HCT116 (cell line): ENCODE data around the gene MYLK2. TPM values are rescaled to one million over a fixed set of nuclear protein-coding genes. Genes with fewer than 3 reads are reported as not detected.

Experiments used
- ATAC-seq: fragments of 200-7000 bp; cut with Tn5 transposase; 2 replicates; pipeline ENCODE4 v1.9.1; 2020; ENCODE audit warnings: mild to moderate bottlenecking, moderate library complexity
- BruUV-seq: library from RNA; stranded (reverse); fragments of 400-500 nt; replicated peaks from 2 replicates; lab custom pipeline; 2021; lab: Mats Ljungman, UMichigan
- CTCF ChIA-PET: fragments of 300-600 bp; sonication (Branson Sonifier 250); formaldehyde crosslinking; loops from one replicate; lab custom pipeline; 2021; ENCODE audit warnings: antibody characterized with exemption; lab: Charles Lee
- POLR2A ChIA-PET: fragments of 300-600, 350-600 bp; sonication (Branson Sonifier 250); formaldehyde crosslinking; loops from one replicate; lab custom pipeline; 2021; ENCODE audit warnings: antibody characterized with exemption; lab: Charles Lee
- RAD21 ChIA-PET, 2 experiments: fragments of 300-600 bp; sonication (Branson Sonifier 250); formaldehyde crosslinking; loops; one replicate each; lab custom pipeline; 2023; ENCODE audit warnings: low total read pairs in 2 of 2; ENCODE audit not compliant: uncharacterized antibody in 2 of 2, unreplicated experiment in 2 of 2, low non-redundant PET in 1 of 2; lab: Charles Lee
- DNase-seq: peaks from one replicate; pipeline ENCODE4 v3.0.0-alpha.2; 2010; ENCODE audit warnings: low read depth, low spot score
- H2AFZ ChIP-seq: fragments of 200-600 bp; shearing (Covaris generic), sonication (generic); 2 replicates; pipeline ENCODE4 v1.6.1; 2017; ENCODE audit warnings: low read depth, mixed run types, mixed read lengths, antibody characterized with exemption, low read length; ENCODE audit not compliant: poor library complexity, severe bottlenecking
- H3K27ac ChIP-seq: 2 replicates; pipeline ENCODE4 v1.5.1; 2012; ENCODE audit warnings: low read depth, low read length
- H3K27me3 ChIP-seq: fragments of 200-600 bp; sonication (generic); 2 replicates; pipeline ENCODE4 v1.6.1; 2016; ENCODE audit warnings: mixed run types, low read length, mixed read lengths; ENCODE audit not compliant: insufficient read depth
- H3K36me3 ChIP-seq, 2 experiments: fragments of 200-500 bp in 1 of 2; fragments of 200-600 bp in 1 of 2; sonication (Bioruptor generic) in 1 of 2; sonication (generic) in 1 of 2; 2 replicates each; pipeline versions ENCODE4 v1.5.1 to v1.6.1; 2014 to 2016; ENCODE audit warnings: low read length in 2 of 2, inconsistent platforms in 1 of 2, mixed read lengths in 1 of 2, mixed run types in 1 of 2; ENCODE audit not compliant: insufficient read depth in 2 of 2, control insufficient read depth in 1 of 2
- H3K4me1 ChIP-seq, 2 experiments: fragments of 200-600 bp in 1 of 2; sonication (generic) in 1 of 2; 2 replicates each; pipeline versions ENCODE4 v1.5.1 to v1.6.1; 2012 to 2017; ENCODE audit warnings: low read length in 2 of 2, inconsistent platforms in 1 of 2, mild to moderate bottlenecking in 1 of 2, mixed read lengths in 1 of 2, mixed run types in 1 of 2, moderate library complexity in 1 of 2; ENCODE audit not compliant: insufficient read depth in 2 of 2, control insufficient read depth in 1 of 2
- H3K4me2 ChIP-seq: fragments of 200-600 bp; sonication (generic); 2 replicates; pipeline ENCODE4 v1.6.1; 2017; ENCODE audit warnings: mixed run types, low read length, mixed read lengths
- H3K4me3 ChIP-seq, 2 experiments: fragments of 200-600 bp in 1 of 2; sonication (generic) in 1 of 2; replicated peaks in 1 of 2; 2 replicates each; pipeline ENCODE4 v1.5.1; 2011 to 2016; ENCODE audit warnings: low read length in 2 of 2, control low read depth in 1 of 2, low read depth in 1 of 2, mild to moderate bottlenecking in 1 of 2, mixed read lengths in 1 of 2, mixed run types in 1 of 2
- H3K79me2 ChIP-seq: fragments of 200-600 bp; sonication (generic); 2 replicates; pipeline ENCODE4 v1.6.1; 2017; ENCODE audit warnings: mild to moderate bottlenecking, mixed run types, low read length, moderate library complexity, mixed read lengths; ENCODE audit not compliant: insufficient read depth
- H3K9ac ChIP-seq: fragments of 200-600 bp; sonication (generic); 2 replicates; pipeline ENCODE4 v1.6.1; 2016; ENCODE audit warnings: low read length, mixed read lengths
- H3K9me2 ChIP-seq: fragments of 200-600 bp; sonication (generic), shearing (Covaris generic); 2 replicates; pipeline ENCODE4 v1.6.1; 2017; ENCODE audit warnings: mixed run types, mild to moderate bottlenecking, moderate library complexity; ENCODE audit not compliant: insufficient read depth
- H3K9me3 ChIP-seq, 2 experiments: fragments of 200-500 bp in 1 of 2; fragments of 200-600 bp in 1 of 2; sonication (Bioruptor generic) in 1 of 2; sonication (generic) in 1 of 2; 2 replicates each; pipeline ENCODE4 v1.6.1; 2014 to 2017; ENCODE audit warnings: low read length in 2 of 2, mixed read lengths in 2 of 2, inconsistent platforms in 1 of 2, low read depth in 1 of 2, mild to moderate bottlenecking in 1 of 2, mixed run types in 1 of 2, moderate library complexity in 1 of 2; ENCODE audit not compliant: control insufficient read depth in 1 of 2, insufficient read depth in 1 of 2
- H4K20me1 ChIP-seq: fragments of 200-600 bp; sonication (generic), shearing (Covaris generic); 2 replicates; pipeline ENCODE4 v1.6.1; 2017; ENCODE audit warnings: mixed run types, mild to moderate bottlenecking, moderate library complexity; ENCODE audit not compliant: insufficient read depth
- ATF3 ChIP-seq: IDR thresholded peaks from 2 replicates; pipeline ENCODE4 v1.6.1; 2012
- ELF1 ChIP-seq: IDR thresholded peaks from 2 replicates; pipeline ENCODE4 v1.6.1; 2012; ENCODE audit warnings: low read depth, borderline replicate concordance
- EZH2phosphoT487 ChIP-seq: fragments of 200-600 bp; IDR thresholded peaks from 2 replicates; pipeline ENCODE4 v1.6.1; 2018; ENCODE audit warnings: antibody characterized with exemption, borderline replicate concordance
- POLR2A ChIP-seq: IDR thresholded peaks from 2 replicates; pipeline ENCODE4 v1.7.0; 2011; ENCODE audit warnings: borderline replicate concordance; ENCODE audit not compliant: insufficient read depth, insufficient read length; ENCODE audit errors: extremely low read depth
- TCF7L2 ChIP-seq: IDR thresholded peaks from 2 replicates; pipeline ENCODE4 v1.7.0; 2011; ENCODE audit warnings: borderline replicate concordance, inconsistent platforms; ENCODE audit not compliant: insufficient read depth, insufficient read length; ENCODE audit errors: extremely low read depth
- ZNF274 ChIP-seq: fragments of 200-500 bp; sonication (Bioruptor generic); IDR thresholded peaks from 2 replicates; pipeline ENCODE4 v1.6.1; 2014; ENCODE audit warnings: mild to moderate bottlenecking, low read depth, low read length, inconsistent platforms
- intact Hi-C: fragments of 100-400 bp; cut with micrococcal nuclease; formaldehyde crosslinking; loops from 2 replicates; pipeline ENCODE4 v1.10.0; 2022
- total RNA-seq: library from RNA; stranded (reverse); gene quantifications from one replicate; pipeline ENCODE4 v1.2.1, GENCODE V29; 2021; ENCODE audit not compliant: unreplicated experiment
- TF ChIP-seq, protein P1 (sequence below): IDR thresholded peaks from 2 replicates; pipeline ENCODE4 v1.6.1; 2011; ENCODE audit warnings: mild to moderate bottlenecking, low read length, moderate library complexity; ENCODE audit not compliant: insufficient replicate concordance; ENCODE audit errors: extremely low read depth
- TF ChIP-seq, protein P2 (sequence below): IDR thresholded peaks from 2 replicates; pipeline ENCODE4 v1.6.1; 2012; ENCODE audit warnings: low read depth

Gene MYLK2
- total RNA-seq, 1 experiment from 2014 or later, result 0.34 TPM

DNA sequence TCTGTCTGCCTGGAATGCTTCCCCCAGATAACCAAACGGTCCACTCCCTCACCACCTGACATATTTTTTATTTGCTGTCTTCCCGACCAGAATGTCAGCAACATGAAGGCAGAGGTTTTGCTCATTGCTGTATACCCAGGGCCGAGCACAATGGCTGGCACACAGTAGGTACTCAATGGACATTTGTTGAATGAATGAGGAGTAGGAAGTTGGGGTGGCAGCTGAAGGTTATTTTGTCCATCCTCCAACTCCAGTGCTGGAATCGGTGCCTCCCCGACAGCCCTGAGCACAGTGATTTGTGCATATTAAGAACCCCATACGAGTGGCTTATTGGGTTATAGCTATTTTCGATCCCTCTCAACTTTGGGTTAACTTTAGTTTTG, 40.8 kb downstream of the MYLK2 start:
- BruUV-seq, result no TSS peak
- DNase-seq (no peak), ATAC-seq (no peak)
- intact Hi-C loops, result no loop called here
- Histone ChIP-seq H3K4me1 (peaks cover 15 to 20% of the 10 kb centered on the region in 2 experiments; a peak in 3 of 4 replicates), H3K4me3 (no peak overlapping the region), H3K9ac (no peak overlapping the region), H4K20me1 (no peaks in the 10 kb centered on the region), H3K27ac (no peak overlapping the region), H2AFZ (no peak overlapping the region), H3K27me3 (no peaks in the 10 kb centered on the region; the same call in 1 of the 2 replicates), H3K9me2 (no peaks in the 10 kb centered on the region), H3K4me2 (peak overlapping the region; percentile 99), H3K36me3 (no peaks in the 10 kb centered on the region), H3K79me2 (no peaks in the 10 kb centered on the region), H3K9me3 (no peaks in the 10 kb centered on the region)
- no peak for TF ChIP-seq ZNF274
- no peak for TF ChIP-seq TCF7L2
- no peak for TF ChIP-seq EZH2phosphoT487
- no peak for TF ChIP-seq ELF1
- TF ChIP-seq, protein P1, sequence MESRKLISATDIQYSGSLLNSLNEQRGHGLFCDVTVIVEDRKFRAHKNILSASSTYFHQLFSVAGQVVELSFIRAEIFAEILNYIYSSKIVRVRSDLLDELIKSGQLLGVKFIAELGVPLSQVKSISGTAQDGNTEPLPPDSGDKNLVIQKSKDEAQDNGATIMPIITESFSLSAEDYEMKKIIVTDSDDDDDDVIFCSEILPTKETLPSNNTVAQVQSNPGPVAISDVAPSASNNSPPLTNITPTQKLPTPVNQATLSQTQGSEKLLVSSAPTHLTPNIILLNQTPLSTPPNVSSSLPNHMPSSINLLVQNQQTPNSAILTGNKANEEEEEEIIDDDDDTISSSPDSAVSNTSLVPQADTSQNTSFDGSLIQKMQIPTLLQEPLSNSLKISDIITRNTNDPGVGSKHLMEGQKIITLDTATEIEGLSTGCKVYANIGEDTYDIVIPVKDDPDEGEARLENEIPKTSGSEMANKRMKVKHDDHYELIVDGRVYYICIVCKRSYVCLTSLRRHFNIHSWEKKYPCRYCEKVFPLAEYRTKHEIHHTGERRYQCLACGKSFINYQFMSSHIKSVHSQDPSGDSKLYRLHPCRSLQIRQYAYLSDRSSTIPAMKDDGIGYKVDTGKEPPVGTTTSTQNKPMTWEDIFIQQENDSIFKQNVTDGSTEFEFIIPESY, result no peak
- no peak for TF ChIP-seq ATF3
- TF ChIP-seq POLR2A, result no peak
- TF ChIP-seq, protein P2, sequence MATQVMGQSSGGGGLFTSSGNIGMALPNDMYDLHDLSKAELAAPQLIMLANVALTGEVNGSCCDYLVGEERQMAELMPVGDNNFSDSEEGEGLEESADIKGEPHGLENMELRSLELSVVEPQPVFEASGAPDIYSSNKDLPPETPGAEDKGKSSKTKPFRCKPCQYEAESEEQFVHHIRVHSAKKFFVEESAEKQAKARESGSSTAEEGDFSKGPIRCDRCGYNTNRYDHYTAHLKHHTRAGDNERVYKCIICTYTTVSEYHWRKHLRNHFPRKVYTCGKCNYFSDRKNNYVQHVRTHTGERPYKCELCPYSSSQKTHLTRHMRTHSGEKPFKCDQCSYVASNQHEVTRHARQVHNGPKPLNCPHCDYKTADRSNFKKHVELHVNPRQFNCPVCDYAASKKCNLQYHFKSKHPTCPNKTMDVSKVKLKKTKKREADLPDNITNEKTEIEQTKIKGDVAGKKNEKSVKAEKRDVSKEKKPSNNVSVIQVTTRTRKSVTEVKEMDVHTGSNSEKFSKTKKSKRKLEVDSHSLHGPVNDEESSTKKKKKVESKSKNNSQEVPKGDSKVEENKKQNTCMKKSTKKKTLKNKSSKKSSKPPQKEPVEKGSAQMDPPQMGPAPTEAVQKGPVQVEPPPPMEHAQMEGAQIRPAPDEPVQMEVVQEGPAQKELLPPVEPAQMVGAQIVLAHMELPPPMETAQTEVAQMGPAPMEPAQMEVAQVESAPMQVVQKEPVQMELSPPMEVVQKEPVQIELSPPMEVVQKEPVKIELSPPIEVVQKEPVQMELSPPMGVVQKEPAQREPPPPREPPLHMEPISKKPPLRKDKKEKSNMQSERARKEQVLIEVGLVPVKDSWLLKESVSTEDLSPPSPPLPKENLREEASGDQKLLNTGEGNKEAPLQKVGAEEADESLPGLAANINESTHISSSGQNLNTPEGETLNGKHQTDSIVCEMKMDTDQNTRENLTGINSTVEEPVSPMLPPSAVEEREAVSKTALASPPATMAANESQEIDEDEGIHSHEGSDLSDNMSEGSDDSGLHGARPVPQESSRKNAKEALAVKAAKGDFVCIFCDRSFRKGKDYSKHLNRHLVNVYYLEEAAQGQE, result no peak
- ChIA-PET POLR2A (interaction anchor here (0.7 to 1.3 kb wide), 2 partner anchors 11 to 221 kb away, joined by 3 to 5 read pairs; no protein-coding TSS in a partner anchor), CTCF (interaction anchor here (0.8 to 3.7 kb wide), 6 partner anchors 8 to 171 kb away, joined by 3 to 20 read pairs (median 6); partner anchors contain the start of gene PDRG1), RAD21 (interaction anchor here in 1 of 2 experiments (1.0 kb wide), 1 partner anchor 92 kb away, joined by 3 read pairs; the partner anchor contains the start of gene PDRG1)
